CD4-positive, alpha-beta T cell treated with Interleukin-10 for 1 hour (primary cell): ENCODE measurements around the gene NUP188.
"Not testable (repeated sequence)": the region's sequence is repeated elsewhere in the genome, so short reads cannot be mapped to it uniquely, and the experiment has no call there.

ENCODE experiments used
- DNase-seq: peaks from one replicate; pipeline ENCODE4 v3.0.0-alpha.2; 2020

Gene NUP188

DNA sequence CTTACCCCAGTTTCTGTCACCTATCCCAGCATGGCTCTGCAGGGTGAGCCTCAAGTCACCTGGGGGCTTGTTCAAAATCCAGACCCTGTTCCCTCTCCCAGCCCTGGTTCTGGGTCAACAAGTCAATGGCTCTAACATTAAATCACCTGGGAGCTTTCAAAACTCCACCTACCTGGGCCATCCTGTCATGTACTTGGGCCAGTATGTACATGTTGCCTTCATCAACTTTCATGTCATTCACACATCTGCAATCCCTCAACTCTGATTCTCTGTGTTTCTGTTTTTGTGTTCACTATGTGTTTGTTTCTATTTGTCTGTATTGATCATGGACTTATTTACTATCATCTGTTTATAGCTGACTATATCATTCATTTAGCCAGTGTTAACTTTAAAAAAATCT, 82.7 kb downstream of the NUP188 start:
- no peak for DNase-seq

DNA sequence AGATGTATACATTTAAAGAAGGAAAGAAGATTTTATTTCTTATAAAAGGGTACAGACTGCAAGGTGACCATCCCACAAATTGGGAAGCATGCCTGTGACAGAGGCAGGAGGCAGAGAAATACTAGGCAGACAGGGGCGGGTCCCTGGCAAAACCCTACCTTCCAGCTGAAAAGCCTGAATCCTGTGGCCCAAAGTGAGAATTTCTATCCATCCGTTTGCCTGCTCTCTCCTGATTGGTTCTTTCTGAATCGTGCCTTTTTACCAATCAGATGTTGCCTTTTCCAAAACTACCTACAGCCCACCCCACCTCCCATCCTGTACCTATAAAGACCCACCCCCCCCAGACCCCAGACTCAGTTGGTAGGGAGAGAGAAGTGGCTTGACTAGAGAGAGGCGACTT, 84.0 kb downstream of the NUP188 start:
- DNase-seq: no peak

DNA sequence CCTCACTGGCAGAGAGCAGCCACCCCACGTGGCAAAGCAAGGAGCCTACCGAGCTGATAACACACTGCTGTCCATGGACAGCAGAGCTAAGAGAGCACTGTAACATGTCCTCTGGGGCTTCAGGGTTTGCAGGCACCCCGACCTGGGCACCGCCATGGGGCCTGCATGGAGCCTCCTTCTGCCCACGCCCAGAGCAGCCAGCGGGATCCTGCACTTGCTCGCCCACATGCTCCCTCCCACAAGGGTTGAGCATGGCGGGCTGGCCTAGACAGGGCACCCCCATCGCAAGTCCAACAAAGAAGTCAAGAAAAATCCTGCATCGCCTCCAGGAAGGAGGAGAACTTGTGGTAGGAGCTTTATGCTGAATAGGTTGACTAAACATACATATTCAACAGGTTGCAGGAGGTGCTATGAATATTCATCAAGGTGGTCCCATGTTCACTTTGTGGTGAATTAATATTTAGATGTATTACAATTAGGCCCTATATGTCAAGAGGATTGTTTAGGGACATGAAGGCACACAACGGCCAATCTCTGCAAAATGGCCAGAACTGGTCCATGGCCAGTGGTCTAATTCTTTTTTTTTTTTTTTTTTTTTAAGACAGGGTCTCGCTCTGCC, 85.2 kb downstream of the NUP188 start:
- DNase-seq: no peak

DNA sequence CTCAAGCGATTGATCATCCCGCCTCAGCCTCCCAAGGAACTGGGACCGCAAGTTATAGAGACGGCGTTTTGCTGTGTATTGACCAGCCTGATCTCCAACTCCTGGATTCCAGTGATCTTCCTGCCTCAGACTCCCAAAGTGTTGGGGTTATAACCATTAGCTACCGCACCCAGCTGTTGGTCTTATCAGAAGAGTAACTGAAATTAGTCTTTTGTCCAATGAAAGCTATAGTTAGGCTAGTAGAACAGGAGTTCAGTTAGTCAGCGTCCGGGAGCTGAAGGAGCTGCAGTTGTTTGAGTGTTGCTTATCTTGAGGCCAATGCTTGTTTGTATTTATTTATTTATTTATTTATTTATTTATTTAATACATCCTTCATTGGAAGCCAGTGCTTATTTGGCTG, 85.7 kb downstream of the NUP188 start:
- no peak for DNase-seq

DNA sequence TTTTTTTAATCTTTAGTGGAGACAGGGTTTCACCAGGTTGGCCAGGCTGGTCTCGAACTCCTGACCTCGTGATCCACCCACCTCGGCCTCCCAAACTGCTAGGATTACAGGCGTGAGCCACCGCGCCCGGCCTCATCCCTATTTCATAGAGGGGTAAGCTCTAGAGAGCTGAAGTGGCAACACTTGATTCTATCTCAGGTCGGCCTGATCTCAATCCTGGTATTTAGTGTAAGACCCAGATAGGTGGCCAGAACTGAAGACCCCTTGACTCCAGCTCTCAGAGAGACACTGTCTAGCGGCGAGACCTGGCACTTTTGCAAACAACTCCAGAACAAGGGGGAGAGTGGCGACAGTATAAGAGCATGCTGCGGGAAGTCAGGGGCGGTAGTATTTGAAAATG, 88.3 kb downstream of the NUP188 start:
- DNase-seq: not testable (repeated sequence)

DNA sequence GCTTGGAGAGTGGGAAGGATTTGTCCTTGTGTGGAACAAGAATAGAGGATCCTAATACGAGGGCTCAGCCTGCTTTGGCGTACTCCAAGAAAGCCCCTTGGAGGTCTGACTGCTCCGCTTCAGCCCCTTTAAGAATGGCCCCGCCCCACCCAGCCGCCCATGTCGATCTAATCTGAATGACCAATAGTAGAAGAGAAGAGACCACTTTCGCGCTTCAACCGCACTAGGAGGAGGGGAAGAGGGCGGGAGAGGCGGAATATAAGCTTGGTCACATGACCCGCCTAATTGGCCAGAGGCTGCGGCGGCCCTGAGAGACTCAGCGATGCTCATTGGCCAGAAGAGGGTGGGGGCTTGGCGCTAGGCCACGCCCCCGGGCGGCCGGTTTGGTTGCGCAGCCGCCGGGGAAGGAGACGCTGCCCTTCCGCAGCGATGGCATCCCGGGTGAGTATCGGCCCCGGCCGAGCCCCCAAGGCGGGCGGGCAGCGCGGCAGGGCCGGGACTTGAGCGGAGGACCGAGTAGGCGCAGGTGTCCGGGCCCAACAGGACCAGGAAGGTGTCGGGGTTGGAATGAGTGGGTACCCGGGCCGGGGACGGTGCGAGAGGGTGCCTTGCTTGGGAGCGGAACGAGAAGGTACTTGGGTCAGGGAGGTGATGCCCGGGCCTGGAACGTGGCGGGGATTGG, 88.9 kb downstream of the NUP188 start, which contains the start of gene MIGA2:
Gene MIGA2, plus strand, starts transcription at position 386 of the 682 bp plus-strand sequence. CDS start 3,969 bp downstream, outside the sequence.
- DNase-seq: peak; percentile 97

DNA sequence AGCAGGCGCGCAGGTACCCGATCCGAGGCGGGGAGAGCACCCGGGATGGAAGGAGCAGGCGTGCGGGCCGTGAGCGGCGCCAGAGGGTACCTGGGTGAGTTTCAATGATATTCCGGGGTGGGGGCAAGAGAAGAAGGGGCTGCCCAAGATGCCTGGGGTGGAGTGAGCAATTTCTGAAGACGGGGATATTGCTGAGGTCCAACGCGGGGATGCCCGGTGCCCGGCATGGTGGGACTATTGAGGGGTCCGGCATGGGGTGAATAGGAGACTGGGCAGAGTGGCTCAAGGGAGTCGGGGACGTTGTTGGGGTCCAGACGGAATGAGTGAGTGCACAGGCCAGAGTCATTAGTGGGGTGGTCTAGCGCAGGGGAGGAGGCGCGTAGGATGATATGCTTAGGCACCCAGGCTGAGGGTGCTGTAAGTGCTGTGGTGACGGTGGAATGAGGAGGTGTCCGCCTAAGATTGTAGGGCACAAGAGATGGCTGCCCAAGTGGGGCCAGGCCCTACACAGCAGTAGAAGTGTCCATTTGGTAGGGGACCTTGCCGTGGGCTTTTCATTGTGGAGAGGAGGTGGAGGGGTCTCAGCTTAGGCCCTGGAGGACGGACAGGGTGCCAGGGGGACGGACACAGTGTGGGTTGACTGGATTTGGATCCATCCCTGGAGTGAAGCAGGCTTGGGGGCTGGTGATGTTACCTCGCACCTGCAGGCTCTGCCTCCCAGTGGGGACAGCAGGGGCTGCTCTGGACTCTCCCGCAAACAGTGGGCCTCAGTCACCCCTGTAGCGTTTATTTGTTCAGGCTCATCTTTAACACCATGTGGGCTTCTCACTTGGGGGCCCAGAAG, 89.6 kb downstream of the NUP188 start:
- DNase-seq: no peak

DNA sequence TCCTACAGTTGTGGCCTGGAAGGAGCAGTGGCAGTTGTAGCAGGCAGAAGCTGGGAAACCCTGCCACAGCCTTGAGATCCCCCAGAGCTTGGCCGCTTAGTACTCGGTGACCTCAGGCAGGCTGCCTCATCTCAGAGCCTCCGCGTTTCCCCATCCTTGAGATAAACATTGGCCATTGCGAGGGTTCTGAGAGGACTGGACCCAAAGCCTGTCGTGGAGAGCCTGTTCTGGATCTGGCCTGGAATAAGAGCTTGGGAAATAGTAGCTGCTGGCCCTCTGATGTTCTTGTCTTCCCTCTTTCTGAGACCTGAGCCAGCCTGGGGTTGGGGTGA, 90.2 kb downstream of the NUP188 start:
- no peak for DNase-seq

DNA sequence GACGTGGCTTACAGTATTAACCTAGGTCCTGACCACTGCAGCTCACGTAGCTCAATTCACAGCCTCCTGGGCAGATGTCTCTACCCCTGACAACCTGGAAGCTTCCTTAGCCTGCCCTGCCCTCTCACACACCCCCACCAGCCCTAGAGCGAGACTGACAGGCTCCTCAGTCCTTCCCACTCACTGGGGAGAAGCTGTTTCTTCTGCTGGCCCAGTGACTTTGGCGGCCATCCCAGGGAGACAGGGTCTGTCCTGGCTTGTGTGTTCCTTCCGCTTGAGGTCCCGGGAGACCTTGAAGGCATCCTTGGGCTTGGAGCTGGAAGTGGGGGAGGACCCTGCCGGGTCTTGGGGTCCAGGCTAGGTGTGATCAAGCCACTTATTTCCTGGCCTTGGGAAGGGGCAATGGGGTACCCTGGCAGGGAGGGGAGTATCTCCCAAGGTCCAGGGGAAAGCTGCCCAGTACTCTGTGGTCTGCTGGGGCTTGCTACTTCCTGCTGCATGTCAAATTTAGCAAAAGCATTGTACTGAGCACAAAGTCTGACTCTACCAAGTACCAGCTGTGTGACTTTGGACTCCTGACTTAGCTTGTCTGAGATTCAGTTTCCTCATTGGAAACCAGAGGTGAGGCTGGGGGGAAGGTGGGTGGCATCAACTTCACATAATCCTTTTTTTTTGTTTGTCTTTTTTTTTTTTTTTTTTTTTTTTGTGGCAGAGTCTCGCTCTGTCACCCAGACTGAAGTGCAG, 90.8 kb downstream of the NUP188 start:
- no peak for DNase-seq

DNA sequence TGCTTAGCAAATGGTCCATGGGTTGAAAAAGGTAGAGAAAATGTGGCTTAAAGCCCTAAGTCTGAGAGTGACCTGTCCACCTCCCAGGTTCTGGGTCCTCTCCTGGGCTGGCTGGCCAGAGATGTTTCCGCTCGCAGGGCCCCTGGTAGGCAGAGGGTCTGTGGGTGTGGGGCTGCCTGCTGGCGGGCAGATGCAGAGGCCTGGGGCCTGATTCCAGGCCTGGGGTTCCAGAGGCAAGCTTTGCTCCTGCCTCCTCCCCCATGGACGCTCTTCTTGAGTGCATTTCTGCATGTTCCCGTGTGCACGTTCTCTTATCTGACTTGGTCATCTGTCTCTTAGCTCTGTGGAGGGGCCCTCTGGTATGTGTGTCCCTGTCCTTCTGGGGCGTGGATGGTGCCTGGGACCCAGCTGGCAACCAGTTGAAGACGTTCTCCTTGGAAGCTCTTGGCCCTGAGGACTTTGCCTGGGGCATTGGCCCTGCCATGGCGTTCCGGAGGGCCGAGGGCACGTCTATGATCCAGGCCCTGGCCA, 92.7 kb downstream of the NUP188 start:
- DNase-seq: no peak

DNA sequence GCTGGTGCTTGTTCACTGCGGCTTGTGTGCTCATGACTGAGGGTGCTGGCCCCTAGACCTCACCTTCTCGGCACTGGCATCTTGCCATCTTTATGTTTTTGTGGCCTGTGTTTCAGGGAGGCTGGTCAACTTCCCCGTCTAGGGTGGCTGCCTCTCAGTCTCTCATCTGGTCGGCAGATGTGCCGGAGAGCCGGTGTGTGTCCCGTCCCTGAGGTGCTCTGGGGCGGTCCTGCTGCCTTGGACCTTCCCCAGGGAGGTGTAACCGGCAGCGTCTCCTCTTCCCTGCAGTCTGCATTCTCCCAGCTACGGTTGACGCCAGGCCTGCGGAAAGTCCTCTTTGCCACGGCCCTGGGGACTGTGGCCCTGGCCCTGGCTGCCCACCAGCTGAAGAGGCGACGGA, 94.5 kb downstream of the NUP188 start:
- no peak for DNase-seq

DNA sequence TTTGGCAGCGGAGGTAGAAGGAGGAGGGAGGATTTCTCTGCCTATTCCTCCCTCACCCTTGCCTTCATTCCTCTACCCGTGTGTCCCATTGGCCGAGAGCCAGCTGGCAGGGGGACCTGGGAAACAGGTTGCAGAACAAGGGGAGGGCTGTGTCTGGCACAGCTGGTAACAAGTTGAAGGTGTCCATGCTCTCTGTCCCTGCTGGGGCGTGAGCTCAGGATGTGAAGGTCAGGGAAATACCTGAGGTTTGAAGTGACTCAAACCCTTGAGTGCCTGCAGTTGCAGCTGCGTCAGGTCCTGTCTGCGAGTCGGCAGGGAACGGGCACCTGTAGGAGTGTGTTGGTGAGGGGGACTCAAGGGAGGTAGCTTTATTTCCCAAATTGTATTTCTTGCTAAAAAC, 105.1 kb downstream of the NUP188 start:
- DNase-seq: no peak

DNA sequence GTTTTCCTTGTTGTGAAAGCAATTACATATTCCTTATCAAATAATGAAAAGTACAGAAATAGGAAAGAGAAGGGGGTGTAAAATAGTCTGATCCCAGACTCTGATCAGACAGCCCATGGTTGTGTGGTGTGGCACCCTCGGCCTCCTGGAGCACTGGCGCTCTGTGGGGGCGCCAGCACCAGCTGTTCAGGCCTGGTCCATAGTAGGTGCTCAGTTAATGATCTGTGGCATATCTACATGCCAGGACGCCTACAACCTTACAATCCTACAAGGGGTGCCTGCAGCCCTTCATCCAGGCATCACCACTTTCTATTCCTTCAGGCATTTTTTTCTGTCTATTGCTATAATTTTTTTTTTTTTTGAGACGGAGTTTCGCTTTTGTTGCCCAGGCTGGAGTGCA, 105.5 kb downstream of the NUP188 start:
- no peak for DNase-seq

DNA sequence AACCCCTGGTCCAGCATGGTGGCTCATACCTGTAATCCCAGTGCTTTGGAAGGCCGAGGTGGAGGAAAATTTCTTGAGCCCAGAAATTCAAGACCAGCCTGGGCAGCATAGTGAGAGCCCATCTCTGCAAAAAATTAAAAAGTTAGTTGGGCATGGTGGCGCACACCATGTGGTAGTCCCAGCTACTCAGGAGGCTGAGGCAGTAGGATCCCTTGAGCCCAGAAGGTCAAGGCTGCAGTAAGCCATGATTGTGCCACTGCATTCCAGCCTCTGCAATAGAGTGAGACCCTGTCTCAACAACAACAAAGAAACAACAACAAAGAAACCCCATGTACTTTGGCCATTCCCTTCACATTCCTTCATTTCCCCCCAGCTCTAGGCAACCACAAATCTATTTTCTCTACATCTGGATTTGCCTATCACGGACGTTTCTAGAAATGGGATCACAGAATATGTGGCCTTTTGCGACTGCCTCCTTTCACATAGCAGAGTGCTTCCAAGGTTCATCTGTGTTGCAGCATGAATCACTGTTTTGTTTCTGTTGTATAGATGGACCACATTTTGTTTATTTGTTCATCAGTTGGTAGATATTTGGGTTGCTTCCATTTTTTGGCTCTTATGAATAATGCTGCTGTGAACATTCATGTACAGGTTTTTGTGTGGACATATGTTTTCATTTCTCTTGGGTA, 106.8 kb downstream of the NUP188 start:
- DNase-seq: no peak
